Measurements from ENCODE around the gene NHSL1.
A peak's percentile ranks its signal among the peaks of the same experiment; 100 is the strongest.

The NHSL1 gene

GRCh38 chr6:138403801-138404665 is 95.3 kb downstream of the NHSL1 start, which contains the start of gene HEBP2:
Gene HEBP2 (plus strand): TSS chr6:138404223. CDS start chr6:138404496, 273 bp downstream.
- TF ChIP-seq TAF1 (IDR thresholded peaks at IDR 0.05; ENCODE audit: borderline replicate concordance, insufficient read depth, low read length) = no peak
- TF ChIP-seq SIN3A (IDR thresholded peaks at IDR 0.05; ENCODE audit: borderline replicate concordance, insufficient read depth, low read length) = peak; percentile 83; the same call in 1 of the 2 replicates
- TF ChIP-seq, protein P1, sequence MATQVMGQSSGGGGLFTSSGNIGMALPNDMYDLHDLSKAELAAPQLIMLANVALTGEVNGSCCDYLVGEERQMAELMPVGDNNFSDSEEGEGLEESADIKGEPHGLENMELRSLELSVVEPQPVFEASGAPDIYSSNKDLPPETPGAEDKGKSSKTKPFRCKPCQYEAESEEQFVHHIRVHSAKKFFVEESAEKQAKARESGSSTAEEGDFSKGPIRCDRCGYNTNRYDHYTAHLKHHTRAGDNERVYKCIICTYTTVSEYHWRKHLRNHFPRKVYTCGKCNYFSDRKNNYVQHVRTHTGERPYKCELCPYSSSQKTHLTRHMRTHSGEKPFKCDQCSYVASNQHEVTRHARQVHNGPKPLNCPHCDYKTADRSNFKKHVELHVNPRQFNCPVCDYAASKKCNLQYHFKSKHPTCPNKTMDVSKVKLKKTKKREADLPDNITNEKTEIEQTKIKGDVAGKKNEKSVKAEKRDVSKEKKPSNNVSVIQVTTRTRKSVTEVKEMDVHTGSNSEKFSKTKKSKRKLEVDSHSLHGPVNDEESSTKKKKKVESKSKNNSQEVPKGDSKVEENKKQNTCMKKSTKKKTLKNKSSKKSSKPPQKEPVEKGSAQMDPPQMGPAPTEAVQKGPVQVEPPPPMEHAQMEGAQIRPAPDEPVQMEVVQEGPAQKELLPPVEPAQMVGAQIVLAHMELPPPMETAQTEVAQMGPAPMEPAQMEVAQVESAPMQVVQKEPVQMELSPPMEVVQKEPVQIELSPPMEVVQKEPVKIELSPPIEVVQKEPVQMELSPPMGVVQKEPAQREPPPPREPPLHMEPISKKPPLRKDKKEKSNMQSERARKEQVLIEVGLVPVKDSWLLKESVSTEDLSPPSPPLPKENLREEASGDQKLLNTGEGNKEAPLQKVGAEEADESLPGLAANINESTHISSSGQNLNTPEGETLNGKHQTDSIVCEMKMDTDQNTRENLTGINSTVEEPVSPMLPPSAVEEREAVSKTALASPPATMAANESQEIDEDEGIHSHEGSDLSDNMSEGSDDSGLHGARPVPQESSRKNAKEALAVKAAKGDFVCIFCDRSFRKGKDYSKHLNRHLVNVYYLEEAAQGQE (IDR thresholded peaks at IDR 0.05; ENCODE audit: insufficient read depth in 1 of 2, low read depth in 2 of 2, low read length in 2 of 2) = peak in 1 of 2 experiments; percentile 74; a peak in 2 of 4 replicates
- TF ChIP-seq FOXP2 (optimal IDR thresholded peaks at IDR 0.05; ENCODE audit: borderline replicate concordance, extremely low read depth, extremely low read length, insufficient read depth) = peak; percentile 87
- TF ChIP-seq POLR2AphosphoS5 (IDR thresholded peaks at IDR 0.05; ENCODE audit: low read depth, low read length) = peak; percentile 63

DNA sequence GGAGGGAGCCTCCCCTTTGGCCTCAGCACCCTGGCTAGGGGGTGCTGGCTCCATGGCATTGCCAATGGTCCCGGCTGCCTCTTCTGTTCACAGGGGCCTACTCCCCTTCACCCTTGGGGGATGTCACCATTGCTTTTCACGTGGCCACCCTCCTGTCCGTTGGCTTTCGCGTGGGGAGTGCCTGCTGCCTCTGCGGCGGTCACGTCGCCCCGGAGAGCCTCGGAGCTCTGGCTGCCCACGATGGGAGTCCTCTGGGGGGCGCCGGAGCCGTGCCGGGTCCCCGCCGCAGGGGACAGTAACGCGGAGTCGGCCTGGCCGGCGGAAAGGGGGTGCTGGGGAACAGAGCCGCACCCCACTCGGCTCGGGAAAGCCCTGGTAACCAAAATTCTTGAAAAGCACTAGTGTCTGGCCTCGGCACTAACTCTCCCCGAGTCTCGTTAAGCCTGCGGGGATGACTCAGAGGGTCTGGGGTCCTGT is 95.9 kb downstream of the NHSL1 start:
- TF ChIP-seq, protein P1 (IDR thresholded peaks at IDR 0.05; ENCODE audit: insufficient read depth in 1 of 2, low read depth in 2 of 2, low read length in 2 of 2) = no peak
- TF ChIP-seq TAF1 (IDR thresholded peaks at IDR 0.05; ENCODE audit: borderline replicate concordance, insufficient read depth, low read length) (no peak), POLR2AphosphoS5 (IDR thresholded peaks at IDR 0.05; ENCODE audit: low read depth, low read length) (no peak), FOXP2 (optimal IDR thresholded peaks at IDR 0.05; ENCODE audit: borderline replicate concordance, extremely low read depth, extremely low read length, insufficient read depth) (no peak), SIN3A (IDR thresholded peaks at IDR 0.05; ENCODE audit: borderline replicate concordance, insufficient read depth, low read length) (no peak)

DNA sequence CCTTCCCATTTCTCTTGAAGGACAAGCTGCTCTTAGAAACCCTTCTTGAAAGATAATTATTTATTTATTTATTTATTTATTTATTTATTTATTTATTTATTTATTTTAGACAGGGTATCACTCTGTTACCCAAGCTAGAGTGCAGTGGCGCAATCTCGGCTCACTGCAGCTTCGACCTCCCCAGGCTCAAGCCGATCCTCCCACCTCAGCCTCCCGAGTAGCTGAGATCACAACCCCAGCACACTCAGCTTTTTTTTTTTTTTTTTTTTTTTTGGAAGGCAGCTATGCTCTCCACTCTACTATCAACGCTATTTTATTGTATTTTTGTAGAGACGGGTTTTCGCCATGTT is 96.5 kb downstream of the NHSL1 start:
- TF ChIP-seq FOXP2 (optimal IDR thresholded peaks at IDR 0.05; ENCODE audit: borderline replicate concordance, extremely low read depth, extremely low read length, insufficient read depth) = no peak
- TF ChIP-seq POLR2AphosphoS5 (IDR thresholded peaks at IDR 0.05; ENCODE audit: low read depth, low read length) = no peak
- TF ChIP-seq, protein P1 (IDR thresholded peaks at IDR 0.05; ENCODE audit: insufficient read depth in 1 of 2, low read depth in 2 of 2, low read length in 2 of 2) = no peak
- no peak for TF ChIP-seq SIN3A (IDR thresholded peaks at IDR 0.05; ENCODE audit: borderline replicate concordance, insufficient read depth, low read length)
- TF ChIP-seq TAF1 (IDR thresholded peaks at IDR 0.05; ENCODE audit: borderline replicate concordance, insufficient read depth, low read length) = no peak

DNA sequence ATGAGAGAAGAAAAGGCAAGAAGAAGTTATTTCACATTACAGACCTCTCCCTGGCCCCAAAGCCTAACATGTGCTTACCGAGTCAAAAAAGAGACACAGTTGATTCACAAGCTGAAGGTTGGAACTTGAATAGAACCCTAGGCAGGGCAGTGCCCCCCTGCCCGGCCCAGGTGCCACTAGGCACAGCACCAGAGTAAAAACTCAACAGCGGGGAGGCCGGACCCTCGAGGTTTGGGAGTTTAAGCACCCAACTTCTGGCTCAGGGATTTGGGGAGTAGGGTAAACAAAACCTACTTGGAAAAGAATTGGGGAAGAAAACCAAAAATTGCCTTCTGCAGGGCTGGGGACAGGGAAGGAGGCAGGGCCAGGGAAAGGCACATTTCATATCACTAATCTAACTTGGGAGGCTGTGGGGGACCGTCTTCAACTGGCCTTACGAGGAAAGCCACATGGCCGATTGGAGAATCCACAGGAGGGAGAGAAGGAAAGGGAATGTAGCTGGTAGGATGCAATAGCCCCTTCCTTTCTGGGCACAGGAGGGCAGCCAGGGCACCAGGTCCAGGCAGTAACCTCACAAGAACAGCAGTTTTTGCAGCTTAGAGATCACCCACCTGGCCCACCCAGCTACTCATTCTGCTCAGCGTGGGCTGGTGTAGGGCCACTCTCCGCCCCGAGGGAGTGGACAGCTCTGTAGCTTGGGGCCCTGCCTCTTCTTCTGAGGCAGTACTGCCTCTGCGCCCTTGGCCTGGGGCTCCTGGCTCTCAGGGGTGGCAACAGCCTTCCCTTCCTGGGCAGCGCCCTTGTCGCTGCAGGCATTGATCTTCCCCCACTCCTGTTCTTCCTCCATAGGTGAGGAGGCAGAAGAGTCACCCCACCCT is 97.1 kb downstream of the NHSL1 start:
- no peak for TF ChIP-seq TAF1 (IDR thresholded peaks at IDR 0.05; ENCODE audit: borderline replicate concordance, insufficient read depth, low read length)
- TF ChIP-seq, protein P1 (IDR thresholded peaks at IDR 0.05; ENCODE audit: insufficient read depth in 1 of 2, low read depth in 2 of 2, low read length in 2 of 2) = no peak
- TF ChIP-seq POLR2AphosphoS5 (IDR thresholded peaks at IDR 0.05; ENCODE audit: low read depth, low read length) = no peak
- no peak for TF ChIP-seq SIN3A (IDR thresholded peaks at IDR 0.05; ENCODE audit: borderline replicate concordance, insufficient read depth, low read length)
- no peak for TF ChIP-seq FOXP2 (optimal IDR thresholded peaks at IDR 0.05; ENCODE audit: borderline replicate concordance, extremely low read depth, extremely low read length, insufficient read depth)
